ENCODE measurements around the gene PRR5L. TPM values are rescaled to one million over a fixed set of nuclear protein-coding genes. Genes with fewer than 3 reads are reported as not detected.
A peak's percentile ranks its signal among the peaks of the same experiment; 100 is the strongest.

Gene PRR5L
- total and polyA plus RNA-seq, 9 of the 15 experiments (the other 6 are each of a cell fraction or from before 2014, with no cell fraction given) = 0.11 to 0.60 (median 0.36) TPM; not detected in 2

- TF ChIP-seq CBFA2T2 (conservative IDR thresholded peaks at IDR 0.05) (peak; percentile 98), EP400 (IDR thresholded peaks at IDR 0.05) (peak; percentile 69; the same call in 1 of the 2 replicates), SMARCE1 (IDR thresholded peaks at IDR 0.05) (peak; percentile 31; the same call in 1 of the 2 replicates), SREBF1 (IDR thresholded peaks at IDR 0.05; ENCODE audit: borderline replicate concordance, low read depth, low read length) (peak; percentile 88; the same call in 1 of the 2 replicates), DIDO1 (tag; IDR thresholded peaks at IDR 0.05; ENCODE audit: low read depth) (peak; percentile 98), ZBTB11 (CRISPR knock-in tag; IDR thresholded peaks at IDR 0.05) (peak in 1 of 3 experiments; percentile 64; a peak in 2 of 6 replicates), FOSL1 (tag; conservative IDR thresholded peaks at IDR 0.05) (peak; percentile 61), SIX5 (IDR thresholded peaks at IDR 0.05; ENCODE audit: borderline replicate concordance in 1 of 2, insufficient read depth in 1 of 2, low read depth in 1 of 2, low read length in 2 of 2) (peak; percentile 89 to 91), ZSCAN29 (IDR thresholded peaks at IDR 0.05) (no peak), HMBOX1 (IDR thresholded peaks at IDR 0.05) (peak; percentile 31; the same call in 1 of the 2 replicates), CTBP1 (IDR thresholded peaks at IDR 0.05; ENCODE audit: borderline replicate concordance) (peak; percentile 67), POLR2AphosphoS5 (IDR thresholded peaks at IDR 0.05; ENCODE audit: control insufficient read depth, insufficient read depth, low read depth, low read length) (0 out of 2 replicates have a peak, but pooled peaks have one; percentile 42), NR1H2 (CRISPR knock-in tag; IDR thresholded peaks at IDR 0.05) (no peak), FOXK2 (conservative IDR thresholded peaks at IDR 0.05 in 1 of 2, IDR thresholded peaks at IDR 0.05 in 1 of 2; ENCODE audit: low read depth in 2 of 2) (peak; percentile 95 to 96), MBD2 (IDR thresholded peaks at IDR 0.05; ENCODE audit: borderline replicate concordance, low read depth) (peak; percentile 88), ZNF780A (CRISPR knock-in tag; IDR thresholded peaks at IDR 0.05) (no peak)
Measured at GRCh38 chr11:36289226-36289852, 6.7 kb upstream of the PRR5L start, which contains the start of gene COMMD9 (continued).

Data from K562 (cell line).